GM18498 (cell line): ENCODE results near the gene KIAA0232.
"Not testable (repeated sequence)": the region's sequence is repeated elsewhere in the genome, so short reads cannot be mapped to it uniquely, and the experiment has no call there.

Experiments
- ATAC-seq: cut with Tn5 transposase; IDR thresholded peaks from one replicate; pipeline ENCODE4 v1.9.1; 2021; ENCODE audit warnings: mild to moderate bottlenecking, moderate library complexity; ENCODE audit not compliant: unreplicated experiment

Gene KIAA0232

DNA sequence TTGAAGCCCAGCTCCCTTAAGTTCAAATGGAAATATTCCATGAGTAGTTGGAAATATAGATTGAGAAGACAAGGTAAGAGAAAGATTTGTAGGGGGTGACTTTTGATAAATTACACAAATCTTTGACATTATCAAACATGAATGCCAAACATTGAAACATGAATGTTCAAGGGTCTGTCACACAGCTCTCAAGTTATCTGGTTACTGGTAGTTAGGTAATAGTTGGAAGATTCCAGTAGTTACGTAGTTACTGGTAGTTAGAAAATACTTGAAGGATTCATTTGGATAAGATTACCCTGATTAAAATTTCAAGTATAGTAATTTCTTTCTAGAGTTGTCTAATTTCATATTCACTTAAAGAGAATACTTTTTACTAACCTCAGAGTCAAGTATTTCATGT, 20.7 kb downstream of the KIAA0232 start:
- ATAC-seq: no peak

DNA sequence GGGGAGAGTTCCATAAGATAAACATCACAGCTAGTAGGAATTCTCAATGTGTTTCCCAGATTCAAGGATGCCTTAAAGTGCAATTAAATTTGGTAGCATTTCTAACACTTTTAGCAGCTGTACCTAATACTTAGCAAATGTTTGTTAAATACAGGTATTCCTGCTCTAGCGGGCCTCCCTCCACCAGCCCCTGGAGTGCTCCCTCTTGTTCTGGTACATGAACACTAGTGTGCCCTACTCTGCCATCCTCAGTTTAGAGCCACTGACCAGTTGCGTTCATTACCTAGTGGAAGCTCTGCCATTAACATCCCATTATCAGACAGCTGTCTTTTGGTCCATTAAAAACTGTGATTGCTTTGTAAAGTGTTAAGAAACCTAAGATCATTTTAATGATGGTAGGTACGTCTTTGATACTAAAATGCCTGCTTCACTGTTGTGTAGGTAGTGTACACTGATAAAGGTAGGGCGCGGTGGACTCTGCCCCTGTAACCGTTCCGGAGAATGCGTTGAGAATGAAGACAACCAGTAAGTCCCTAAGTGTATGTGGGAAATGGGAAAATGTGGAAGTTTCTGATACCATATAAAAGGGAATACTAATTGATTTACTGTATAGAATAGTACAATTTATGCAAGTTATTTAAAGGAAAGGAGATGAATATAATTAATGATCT, 21.7 kb downstream of the KIAA0232 start:
- no peak for ATAC-seq

DNA sequence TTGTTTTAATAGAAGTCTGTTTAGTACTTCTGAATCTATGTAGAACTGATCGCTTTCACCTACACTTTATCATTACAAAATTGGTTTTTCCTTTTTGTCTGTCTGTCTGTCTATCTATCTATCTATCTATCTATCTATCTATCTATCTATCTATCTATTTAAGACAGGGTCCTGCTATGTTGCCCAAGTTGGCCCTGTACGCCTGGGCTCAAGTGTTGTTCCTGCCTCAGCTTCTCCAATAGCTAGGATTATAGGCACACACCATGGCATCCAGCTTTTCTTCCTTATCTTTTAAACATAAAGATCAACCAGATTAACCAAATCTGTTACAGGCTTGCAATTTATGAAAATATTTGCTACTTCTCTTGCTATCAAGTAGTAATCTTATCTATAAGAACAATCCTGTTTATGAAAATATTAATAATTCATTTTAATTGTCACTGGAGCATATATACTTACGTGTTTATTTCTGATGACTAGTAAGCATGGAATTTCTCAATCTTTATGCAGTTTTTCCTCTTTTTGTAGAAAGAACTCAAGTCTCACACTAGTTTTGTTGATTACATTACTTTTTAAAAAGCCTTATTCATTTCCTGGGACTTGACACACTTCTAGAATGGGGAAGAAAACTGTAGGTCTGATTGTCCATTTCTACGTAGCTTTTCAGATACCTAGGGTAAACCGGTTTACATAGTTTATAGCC, 24.5 kb downstream of the KIAA0232 start:
- no peak for ATAC-seq

DNA sequence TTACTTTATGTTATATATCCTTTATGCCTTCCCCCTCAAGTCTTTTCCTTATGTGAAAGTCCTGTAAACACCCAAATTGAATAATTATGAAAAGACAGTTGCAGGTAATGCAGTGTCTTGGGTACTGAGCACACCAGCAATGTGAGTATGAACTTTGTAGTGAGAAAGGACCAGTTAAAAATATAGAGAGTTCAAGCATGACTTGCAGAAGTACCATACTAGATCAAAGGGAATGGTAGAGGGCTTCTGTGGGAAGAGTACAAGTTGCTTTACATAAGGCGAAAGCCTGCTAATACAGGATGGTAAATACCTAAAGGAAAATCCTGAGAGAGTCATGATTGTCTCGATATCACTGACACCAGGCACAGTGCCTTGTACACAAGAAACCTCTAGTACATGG, 25.7 kb downstream of the KIAA0232 start:
- no peak for ATAC-seq

DNA sequence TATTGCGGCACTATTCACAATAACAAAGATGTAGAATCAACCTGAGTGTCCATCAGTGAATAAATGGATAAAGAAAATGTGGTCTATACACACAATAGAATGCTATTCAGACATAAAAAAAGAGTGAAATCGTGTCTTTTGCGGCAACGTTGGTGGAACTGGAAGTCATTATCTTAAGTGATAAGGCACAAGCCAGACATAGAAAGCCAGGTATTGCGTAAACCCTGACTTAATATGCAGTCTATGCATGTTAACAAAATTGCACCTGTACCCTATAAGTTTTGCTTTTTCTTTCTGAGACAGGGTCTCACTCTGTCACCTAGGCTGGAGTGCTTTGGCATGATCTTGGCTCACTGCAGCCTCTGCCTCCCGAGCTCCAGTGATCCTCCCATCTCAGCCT, 28.6 kb downstream of the KIAA0232 start:
- no peak for ATAC-seq

DNA sequence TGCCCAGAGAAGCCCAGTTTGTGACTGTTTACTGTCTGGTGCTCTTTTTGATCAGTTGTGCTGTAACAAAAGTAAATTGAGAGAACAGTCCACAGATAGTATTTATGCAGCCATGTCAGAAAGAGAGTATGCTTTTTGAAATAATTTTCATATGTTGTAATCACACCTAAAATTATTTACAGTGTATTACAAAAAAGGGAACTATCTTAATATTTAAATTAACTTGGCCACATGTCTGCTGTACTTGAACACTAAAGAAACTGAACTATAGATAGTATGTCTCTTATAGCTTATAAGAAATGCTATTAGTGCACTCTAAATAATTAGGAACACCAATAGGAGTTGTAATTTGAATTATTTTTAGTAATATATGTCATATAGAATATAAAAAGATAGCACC, 30.2 kb downstream of the KIAA0232 start:
- ATAC-seq: no peak

DNA sequence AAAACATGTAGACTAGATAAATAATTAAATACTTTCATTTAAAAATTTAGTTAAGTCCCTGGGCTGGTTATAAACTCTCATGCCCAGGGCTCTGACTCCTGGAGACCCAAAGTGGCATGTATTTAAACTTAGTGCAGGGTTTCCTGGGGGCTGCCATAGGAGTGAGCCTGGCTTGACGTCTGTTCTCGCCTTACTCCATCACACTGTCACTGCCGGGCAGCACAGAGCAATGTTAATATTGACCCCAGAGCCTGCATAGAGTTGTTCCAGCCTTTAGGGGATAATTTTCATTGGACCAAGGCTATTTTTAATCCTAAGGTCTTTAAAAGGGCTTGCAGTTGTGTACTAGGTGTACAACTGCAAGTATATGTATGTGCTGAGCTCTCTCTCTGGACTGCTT, 31.2 kb downstream of the KIAA0232 start:
- no peak for ATAC-seq

DNA sequence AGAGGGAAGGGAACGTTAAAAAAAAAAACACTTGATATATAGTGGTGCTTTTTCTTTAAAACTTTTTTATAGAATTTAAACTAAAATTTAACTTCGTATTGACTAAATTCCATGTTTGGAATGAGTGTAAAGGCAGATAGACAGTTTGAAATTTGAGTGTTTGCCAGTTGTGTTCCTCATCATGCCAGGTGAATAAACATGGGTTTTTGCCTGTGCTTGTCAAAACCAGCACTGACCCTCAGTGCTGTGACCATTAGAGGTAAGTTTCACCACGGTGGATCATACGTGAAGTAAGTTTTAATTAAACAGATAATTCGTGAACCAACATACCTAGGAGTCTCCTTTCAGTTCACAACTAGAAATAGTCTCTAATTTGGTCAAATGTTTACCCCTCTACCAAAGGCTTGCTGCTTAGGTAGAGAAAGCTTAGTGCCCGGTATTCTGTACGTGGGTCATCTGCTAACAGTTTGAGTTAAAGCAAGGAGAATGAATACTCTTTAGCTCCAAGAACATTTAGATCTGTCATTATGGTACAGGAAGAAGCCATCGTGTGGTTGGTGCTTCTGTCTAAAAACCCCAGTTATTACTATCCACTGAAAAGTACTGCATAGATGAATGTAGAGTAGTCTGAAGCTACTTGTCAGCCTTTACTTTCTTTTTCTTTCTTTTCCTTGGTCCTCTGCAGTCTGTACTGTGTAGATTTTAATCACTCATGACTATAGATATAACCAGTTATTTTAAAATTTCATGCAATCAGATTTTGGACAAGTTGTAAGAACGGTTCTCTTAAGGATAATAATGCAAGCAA, 32.7 kb downstream of the KIAA0232 start:
- ATAC-seq: no peak

DNA sequence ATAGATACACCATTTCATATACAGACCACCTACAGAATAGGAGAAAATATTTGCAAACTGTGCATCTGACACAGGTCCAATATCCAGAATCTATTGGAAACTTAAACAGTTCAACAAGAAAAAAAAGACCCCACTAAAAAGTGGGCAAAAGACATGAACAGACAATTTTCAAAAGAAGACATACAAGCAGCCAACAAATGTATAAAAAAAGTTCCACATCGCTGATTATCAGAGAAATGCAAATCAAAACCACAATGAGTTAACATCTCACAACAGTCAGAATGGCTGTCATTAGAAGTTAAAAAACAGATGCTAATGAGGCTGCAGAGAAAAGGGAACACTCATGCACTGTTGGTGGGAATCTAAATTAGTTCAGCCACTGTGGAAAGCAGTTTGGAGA, 36.8 kb downstream of the KIAA0232 start:
- no peak for ATAC-seq

DNA sequence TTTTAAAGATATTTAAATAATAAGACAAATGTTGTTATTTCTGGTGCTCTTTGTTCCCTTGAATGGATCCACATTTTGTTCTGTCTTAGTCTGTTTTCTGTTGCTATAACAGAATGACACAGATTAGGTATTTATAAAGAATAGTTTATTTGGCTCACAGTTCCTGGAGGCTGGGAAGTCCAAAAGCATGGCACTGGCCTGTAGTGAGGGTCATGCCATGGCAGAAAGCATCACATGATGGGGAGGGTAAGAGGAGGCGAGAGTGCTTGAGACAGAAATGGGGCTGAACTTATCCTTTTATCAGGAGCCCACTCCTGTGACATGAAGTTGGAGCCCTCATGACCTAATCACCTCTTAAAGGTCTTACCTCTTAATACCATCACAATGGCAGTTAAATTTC, 38.2 kb downstream of the KIAA0232 start:
- ATAC-seq: no peak

DNA sequence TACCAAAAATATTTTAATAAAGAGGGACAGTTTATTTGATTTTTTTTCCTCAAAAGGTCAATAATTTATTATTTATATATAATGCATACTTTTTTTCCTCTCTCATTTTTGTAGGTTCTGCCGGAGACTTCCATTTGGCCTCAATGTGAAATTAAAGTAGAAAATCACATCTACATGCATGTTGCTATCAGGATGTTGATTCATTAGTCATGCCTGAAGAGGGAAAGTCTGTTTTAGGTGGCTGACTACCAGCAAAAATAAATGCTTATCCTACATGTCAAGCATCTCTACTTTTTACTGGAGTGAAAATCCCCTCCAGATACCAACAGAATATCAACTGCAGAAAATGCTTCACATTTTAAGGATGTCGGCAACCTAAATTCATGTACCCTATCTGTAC, 41.5 kb downstream of the KIAA0232 start:
- no peak for ATAC-seq

DNA sequence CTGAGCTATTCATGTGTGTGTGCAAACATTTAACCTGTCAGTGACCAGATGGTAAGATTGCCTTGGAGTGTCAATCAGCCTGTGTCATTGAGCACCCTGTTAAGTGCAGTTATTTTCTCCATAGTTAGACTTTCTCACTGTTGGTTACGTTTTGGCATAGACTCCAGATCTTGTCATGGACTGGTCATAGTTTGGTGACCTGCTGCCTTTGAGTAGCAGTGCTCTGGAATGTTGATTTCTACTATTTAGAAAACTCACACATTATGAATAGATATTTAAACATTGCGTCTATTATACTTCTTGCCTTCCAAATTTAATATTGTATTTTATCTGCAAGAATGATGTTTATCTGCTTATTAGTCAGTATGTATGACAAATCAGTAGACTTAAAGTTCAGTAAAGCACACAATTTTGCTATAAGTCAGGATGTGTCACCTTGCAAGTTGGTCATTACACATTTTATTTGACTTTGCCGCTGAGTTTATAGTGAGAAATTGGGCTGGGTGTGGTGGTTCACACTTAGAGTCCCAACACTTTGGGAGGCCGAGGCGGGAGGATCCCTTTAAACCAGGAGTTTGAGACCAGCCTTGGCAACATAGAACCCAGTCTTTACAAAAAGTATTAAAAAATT, 42.4 kb downstream of the KIAA0232 start:
- no peak for ATAC-seq

DNA sequence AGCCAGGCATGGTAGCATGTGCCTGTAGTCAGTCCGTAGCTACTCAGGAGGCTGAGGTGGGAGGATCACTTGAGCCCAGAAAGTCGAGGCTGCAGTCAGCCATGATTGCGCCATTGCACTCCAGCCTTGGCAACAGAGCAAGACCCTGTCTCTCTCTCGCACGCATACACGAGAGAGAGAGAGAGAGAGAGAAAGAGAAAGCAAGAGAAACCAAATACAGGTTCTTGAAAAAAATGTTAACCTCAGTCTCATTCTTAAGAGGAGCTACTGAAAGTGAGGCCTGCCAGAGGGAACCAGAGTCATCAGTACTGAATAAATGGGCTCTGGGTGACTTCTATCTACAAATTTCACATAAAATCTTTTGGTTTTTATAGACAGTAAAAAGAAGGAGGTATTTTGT, 42.9 kb downstream of the KIAA0232 start:
- peak; percentile 87 for ATAC-seq

DNA sequence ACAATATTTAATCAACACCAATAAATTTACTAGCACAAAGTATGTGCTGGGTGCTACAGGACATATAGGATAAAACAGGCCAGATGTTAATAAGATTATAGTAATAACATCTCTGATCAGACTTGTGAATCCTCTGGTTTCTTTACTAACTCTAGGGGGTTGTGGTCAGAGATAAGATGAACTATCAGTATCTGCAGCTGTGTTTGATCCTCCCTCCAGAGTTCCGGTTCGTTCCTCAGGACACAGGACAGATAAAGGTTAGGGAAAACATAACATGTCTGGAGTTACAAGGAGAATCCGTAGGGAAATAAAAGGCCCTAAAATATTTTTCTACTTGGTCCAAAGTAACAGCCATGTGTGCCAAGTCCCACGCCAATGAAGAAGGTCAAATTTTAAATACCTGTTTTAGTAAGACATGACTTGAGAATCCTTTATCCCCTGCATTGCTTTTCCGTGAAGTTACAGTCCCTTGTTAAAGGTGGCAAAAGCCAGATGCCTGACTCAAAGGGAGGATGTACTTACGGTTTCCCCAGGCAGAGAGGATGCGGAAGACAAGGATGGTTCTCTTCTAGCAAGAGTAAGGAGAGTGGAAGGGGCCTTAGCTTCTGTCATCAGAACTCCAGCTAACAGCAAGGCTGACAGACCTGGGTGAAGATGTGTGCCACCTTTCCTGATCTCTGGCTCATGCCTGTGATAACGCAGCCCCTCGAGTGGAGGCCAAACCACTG, 44.4 kb downstream of the KIAA0232 start:
- no peak for ATAC-seq

DNA sequence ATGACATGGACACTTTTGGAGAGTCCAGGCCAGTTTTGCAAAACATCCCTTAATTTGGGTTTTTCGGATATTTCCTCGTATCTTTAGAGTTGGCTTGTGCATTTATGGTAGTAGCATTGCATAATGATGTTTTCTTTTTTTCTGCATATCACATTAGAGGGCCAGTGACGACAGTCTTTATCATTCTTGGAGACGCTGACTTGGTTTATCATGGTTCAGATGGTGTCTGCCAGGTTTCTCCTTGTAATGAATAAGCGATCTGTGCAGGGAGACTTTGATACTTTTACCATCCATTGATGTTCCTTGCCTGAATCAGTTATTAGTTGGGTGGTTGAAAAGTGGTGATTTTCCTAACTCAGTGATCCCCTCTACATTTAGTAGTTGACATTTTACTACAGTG, 46.6 kb downstream of the KIAA0232 start:
- ATAC-seq: no peak

DNA sequence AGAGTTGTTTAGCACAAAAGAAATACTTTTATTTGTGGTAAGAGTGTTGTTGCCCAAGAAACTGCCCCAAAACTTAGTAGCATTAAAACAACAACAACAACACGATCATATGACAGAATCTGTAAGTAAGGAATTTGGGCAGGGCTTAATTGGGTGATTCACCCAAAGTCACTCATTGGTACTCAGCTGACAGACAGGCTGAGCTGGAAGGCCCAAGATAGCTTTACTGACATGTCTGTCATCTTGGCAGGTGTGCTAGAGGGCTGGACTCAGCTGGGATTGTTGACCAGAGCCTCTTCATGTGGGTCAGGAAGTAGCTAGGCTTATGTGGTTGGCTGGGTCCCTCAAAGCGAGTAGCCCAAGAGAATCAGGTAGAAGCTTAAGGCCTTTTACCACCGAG, 52.3 kb downstream of the KIAA0232 start:
- no peak for ATAC-seq

DNA sequence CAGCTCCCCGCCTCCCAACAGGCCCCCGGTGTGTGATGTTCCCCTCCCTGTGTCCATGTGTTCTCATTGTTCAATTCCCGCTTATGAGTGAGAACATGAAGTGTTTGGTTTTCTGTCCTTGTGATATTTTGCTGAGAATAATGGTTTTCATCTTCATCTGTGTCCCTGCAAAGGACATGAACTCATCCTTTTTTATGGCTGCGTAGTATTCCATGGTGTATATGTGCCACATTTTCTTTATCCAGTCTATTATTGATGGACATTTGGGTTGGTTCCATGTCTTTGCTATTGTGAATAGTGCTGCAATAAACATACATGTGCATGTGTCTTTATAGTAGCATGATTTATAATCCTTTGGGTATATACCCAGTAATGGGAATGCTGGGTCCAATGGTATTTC, 53.1 kb downstream of the KIAA0232 start:
- not testable (repeated sequence) for ATAC-seq

DNA sequence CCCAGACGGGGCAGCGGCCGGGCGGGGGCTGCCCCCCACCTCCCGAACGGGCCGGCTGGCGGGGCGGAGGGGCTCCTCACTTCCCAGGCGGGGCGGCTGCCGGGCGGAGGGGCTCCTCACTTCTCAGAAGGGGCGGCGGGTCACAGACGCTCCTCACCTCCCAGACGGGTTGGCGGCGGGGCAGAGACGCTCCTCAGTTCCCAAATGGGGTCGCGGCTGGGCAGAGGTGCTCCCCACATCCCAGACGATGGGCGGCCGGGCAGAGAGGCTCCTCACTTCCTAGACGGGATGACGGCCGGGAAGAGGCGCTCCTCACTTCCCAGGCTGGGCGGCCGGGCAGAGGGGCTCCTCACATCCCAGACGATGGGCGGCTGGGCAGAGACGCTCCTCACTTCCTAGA, 54.6 kb downstream of the KIAA0232 start:
- not testable (repeated sequence) for ATAC-seq

DNA sequence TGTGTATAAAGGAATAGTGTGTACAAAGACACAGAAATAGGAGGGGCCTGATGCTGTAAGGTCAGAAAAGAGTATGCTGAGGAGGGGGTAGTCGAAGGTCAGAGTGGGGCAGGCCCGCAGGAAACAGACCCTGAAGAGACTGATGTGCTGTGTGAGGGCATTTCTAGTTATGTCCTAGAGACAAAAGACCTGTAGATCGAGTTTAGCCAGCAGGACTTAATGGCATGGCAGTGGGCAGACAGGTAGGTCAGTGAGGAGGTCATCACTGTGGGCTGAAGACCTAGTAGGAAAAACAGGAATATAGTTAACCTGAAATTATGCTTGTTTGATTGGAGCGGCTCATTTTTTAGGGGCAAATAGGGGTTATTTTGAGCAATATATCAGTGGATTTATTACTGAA, 57.1 kb downstream of the KIAA0232 start:
- ATAC-seq: no peak

DNA sequence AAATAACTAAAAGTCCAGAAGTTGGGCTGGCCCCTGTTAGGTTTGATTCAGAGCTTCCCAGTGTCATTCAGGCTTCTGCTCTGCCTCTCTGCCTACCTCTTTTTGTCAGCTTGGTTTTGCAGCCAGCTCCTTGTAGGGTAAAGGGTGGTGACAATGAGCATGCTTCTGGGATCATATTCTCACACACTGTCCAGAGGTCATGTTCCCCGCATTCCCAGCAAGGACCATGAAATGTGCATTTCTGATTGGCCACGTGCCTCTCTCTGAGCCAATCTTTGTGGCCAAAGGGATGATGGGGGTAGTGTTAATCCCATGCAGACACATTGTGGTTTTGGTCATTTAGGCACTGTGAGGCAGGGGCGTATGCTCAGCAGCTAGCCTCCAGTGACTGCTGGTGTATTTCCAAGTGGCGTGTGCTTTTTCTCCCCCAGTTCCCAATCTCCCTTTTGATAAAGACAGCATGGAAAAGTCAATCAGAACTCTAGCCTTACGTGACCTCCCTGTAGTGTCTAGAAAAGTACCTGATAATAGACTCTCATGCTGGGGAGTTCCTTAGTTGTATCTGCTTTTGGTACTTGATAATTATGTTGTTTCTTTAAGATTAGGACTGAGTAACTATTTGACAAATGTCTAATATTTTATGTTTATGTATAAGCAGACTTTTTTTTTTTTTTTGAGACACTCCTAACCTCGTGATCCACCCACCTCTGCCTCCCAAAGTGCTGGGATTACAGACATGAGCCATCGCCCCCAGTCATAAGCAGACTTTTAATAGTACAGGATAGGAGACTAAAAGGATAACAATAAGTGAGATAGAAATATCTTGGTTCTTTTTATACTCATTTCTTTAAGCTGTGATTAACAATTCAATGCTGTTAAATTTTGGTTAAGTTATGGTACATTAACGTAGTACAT, 57.8 kb downstream of the KIAA0232 start:
- ATAC-seq: no peak
